Thyroid gland (tissue), 4 donors: ENCODE data around the gene POLD2.

Experiments
- CTCF ChIP-seq, 6 experiments: fragments of 200-600 bp in 3 of 6; fragments of 450-650 bp in 3 of 6; sonication (generic) in 3 of 6; IDR thresholded peaks; one replicate each; pipeline ENCODE4 v1.5.1; 2016 to 2019; ENCODE audit warnings: antibody characterized with exemption in 6 of 6, mild to moderate bottlenecking in 2 of 6, inconsistent platforms in 1 of 6, moderate library complexity in 1 of 6
- POLR2A ChIP-seq, 2 donors: fragments of 450-650 bp; IDR thresholded peaks; one replicate each; pipeline ENCODE4 v1.6.1; 2017; ENCODE audit warnings: antibody characterized with exemption in 2 of 2, mild to moderate bottlenecking in 2 of 2, moderate library complexity in 1 of 2

- no peak for TF ChIP-seq CTCF (IDR thresholded peaks at IDR 0.05)
- TF ChIP-seq POLR2A (IDR thresholded peaks at IDR 0.05) = no peak
Measured at GRCh38 chr7:44172803-44173424, 49.6 kb upstream of the POLD2 start.
